A673 (cell line): ENCODE measurements around the gene RHOT1. TPM values are rescaled to one million over a fixed set of nuclear protein-coding genes. Genes with fewer than 3 reads are reported as not detected.

Source experiments
- BruUV-seq: library from RNA; stranded (reverse); fragments of 400-500 nt; replicated peaks from 2 replicates; lab custom pipeline; 2021; lab: Mats Ljungman, UMichigan
- CTCF ChIA-PET: fragments of 300-600 bp; sonication (Branson Sonifier 250); formaldehyde crosslinking; loops from one replicate; lab custom pipeline; 2022; ENCODE audit warnings: antibody characterized with exemption; lab: Charles Lee
- POLR2A ChIA-PET: fragments of 300-600 bp; sonication (Branson Sonifier 250); formaldehyde crosslinking; loops from one replicate; lab custom pipeline; 2022; ENCODE audit warnings: antibody characterized with exemption; ENCODE audit not compliant: low non-redundant PET; lab: Charles Lee
- DNase-seq: peaks from one replicate; pipeline ENCODE4 v3.0.0-alpha.2; 2015; ENCODE audit warnings: low spot score
- H3K27ac ChIP-seq: fragments of 200-600 bp; sonication (generic); 2 replicates; pipeline ENCODE4 v1.5.1; 2016; ENCODE audit warnings: mixed run types, low read depth, mild to moderate bottlenecking, mixed read lengths, antibody characterized with exemption, low read length; ENCODE audit not compliant: poor library complexity, severe bottlenecking
- H3K27me3 ChIP-seq: fragments of 200-600 bp; sonication (generic); replicated peaks from 2 replicates; pipeline ENCODE4 v1.6.1; 2017; ENCODE audit warnings: mixed run types, low read depth, mild to moderate bottlenecking, mixed read lengths, antibody characterized with exemption, low read length; ENCODE audit not compliant: insufficient read depth, poor library complexity
- H3K36me3 ChIP-seq: fragments of 200-600 bp; sonication (generic); 2 replicates; pipeline ENCODE4 v1.6.1; 2016; ENCODE audit warnings: mixed run types, mild to moderate bottlenecking, mixed read lengths, antibody characterized with exemption, low read length; ENCODE audit not compliant: insufficient read depth, poor library complexity, severe bottlenecking
- H3K4me1 ChIP-seq: fragments of 200-600 bp; sonication (generic); 2 replicates; pipeline ENCODE4 v1.6.1; 2017; ENCODE audit warnings: mixed run types, mild to moderate bottlenecking, mixed read lengths, antibody characterized with exemption, low read length; ENCODE audit not compliant: insufficient read depth, poor library complexity, severe bottlenecking
- H3K4me3 ChIP-seq: fragments of 200-600 bp; sonication (generic); 2 replicates; pipeline ENCODE4 v1.5.1; 2016; ENCODE audit warnings: low read depth, mixed run types, mild to moderate bottlenecking, mixed read lengths, low read length; ENCODE audit not compliant: poor library complexity, severe bottlenecking
- H3K9me3 ChIP-seq: fragments of 200-600 bp; sonication (generic); 2 replicates; pipeline ENCODE4 v1.6.1; 2016; ENCODE audit warnings: mixed run types, low read depth, mild to moderate bottlenecking, mixed read lengths, antibody characterized with exemption, low read length; ENCODE audit not compliant: poor library complexity, severe bottlenecking
- EZH2 ChIP-seq: fragments of 200-600 bp; sonication (generic); IDR thresholded peaks from 2 replicates; pipeline ENCODE4 v1.6.1; 2017; ENCODE audit warnings: borderline replicate concordance, low read depth, mild to moderate bottlenecking, mixed read lengths, antibody characterized with exemption, low read length; ENCODE audit not compliant: poor library complexity, severe bottlenecking
- intact Hi-C: fragments of 100-400 bp; cut with micrococcal nuclease; formaldehyde crosslinking; loops from one replicate; pipeline ENCODE4 v1.10.0; 2022; ENCODE audit not compliant: unreplicated experiment
- total RNA-seq: library from RNA; stranded (reverse); gene quantifications from 2 replicates; pipeline ENCODE4 v1.2.3, GENCODE V29; 2021
- TF ChIP-seq, protein P1 (sequence below): fragments of 300-800, 200-600 bp; sonication (generic); conservative IDR thresholded peaks from 2 replicates; pipeline ENCODE4 v1.5.1; 2017; ENCODE audit warnings: low read depth, mild to moderate bottlenecking, antibody characterized with exemption, low read length, moderate library complexity, mixed read lengths

The RHOT1 gene
- total RNA-seq, 1 experiment from 2014 or later = 18.0 TPM

DNA sequence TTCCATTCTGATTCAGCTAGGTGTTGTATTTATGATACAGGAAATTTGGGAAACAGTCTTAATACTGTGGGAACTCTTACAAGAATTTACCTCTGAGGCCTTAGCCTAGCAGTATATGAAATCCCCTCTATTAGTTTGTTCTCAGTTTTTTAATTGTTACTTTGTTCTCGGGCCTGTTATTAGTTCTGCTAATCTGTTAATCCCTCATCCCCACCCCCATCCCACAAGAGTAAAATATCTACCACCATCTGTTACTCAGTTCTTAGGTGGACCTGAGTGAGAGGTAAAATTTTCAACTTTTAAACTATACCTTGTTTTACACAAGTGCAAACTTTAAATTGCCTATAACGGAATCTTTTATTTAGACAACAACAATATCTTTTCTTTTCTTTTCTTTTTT is 47.0 kb downstream of the RHOT1 start:
- Histone ChIP-seq H3K27me3 (no peaks in the 10 kb centered on the region), H3K36me3 (no peaks in the 10 kb centered on the region), H3K27ac (no peak overlapping the region), H3K9me3 (no peaks in the 10 kb centered on the region), H3K4me1 (no peaks in the 10 kb centered on the region), H3K4me3 (no peak overlapping the region)
- ChIA-PET POLR2A (no interaction called here), CTCF (no interaction called here)
- intact Hi-C loops = no loop called here
- TF ChIP-seq EZH2 = no peak
- TF ChIP-seq, protein P1, sequence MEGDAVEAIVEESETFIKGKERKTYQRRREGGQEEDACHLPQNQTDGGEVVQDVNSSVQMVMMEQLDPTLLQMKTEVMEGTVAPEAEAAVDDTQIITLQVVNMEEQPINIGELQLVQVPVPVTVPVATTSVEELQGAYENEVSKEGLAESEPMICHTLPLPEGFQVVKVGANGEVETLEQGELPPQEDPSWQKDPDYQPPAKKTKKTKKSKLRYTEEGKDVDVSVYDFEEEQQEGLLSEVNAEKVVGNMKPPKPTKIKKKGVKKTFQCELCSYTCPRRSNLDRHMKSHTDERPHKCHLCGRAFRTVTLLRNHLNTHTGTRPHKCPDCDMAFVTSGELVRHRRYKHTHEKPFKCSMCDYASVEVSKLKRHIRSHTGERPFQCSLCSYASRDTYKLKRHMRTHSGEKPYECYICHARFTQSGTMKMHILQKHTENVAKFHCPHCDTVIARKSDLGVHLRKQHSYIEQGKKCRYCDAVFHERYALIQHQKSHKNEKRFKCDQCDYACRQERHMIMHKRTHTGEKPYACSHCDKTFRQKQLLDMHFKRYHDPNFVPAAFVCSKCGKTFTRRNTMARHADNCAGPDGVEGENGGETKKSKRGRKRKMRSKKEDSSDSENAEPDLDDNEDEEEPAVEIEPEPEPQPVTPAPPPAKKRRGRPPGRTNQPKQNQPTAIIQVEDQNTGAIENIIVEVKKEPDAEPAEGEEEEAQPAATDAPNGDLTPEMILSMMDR = no peak
- BruUV-seq = no TSS peak
- DNase-seq = no peak

DNA sequence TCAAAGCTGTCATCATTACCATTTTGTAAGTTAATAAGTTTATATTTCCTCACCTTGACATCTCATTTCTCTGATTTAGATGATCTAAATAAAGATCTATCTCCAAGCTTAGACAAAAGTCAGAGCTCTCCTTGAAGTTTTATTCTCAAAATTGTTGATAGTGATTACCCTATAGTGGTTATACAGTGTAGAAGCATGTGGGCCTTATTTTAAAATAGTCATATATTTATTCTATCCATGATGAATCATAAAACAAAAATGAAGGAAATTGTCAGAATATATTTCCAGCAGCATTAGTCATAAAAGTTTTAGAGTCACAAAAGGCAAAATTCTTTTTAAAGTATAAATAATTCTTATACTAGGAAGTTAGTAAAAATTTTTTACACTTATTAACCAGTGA is 49.0 kb downstream of the RHOT1 start:
- H3K36me3 ChIP-seq = no peaks in the 10 kb centered on the region
- H3K27ac ChIP-seq = no peak overlapping the region
- H3K27me3 ChIP-seq = no peaks in the 10 kb centered on the region
- intact Hi-C loops = no loop called here
- no peak overlapping the region for H3K4me3 ChIP-seq
- TF ChIP-seq EZH2 = no peak
- TF ChIP-seq, protein P1 = no peak
- CTCF ChIA-PET = no interaction called here
- DNase-seq = no peak
- POLR2A ChIA-PET = no interaction called here
- BruUV-seq = no TSS peak
- no peaks in the 10 kb centered on the region for H3K9me3 ChIP-seq
- no peaks in the 10 kb centered on the region for H3K4me1 ChIP-seq

DNA sequence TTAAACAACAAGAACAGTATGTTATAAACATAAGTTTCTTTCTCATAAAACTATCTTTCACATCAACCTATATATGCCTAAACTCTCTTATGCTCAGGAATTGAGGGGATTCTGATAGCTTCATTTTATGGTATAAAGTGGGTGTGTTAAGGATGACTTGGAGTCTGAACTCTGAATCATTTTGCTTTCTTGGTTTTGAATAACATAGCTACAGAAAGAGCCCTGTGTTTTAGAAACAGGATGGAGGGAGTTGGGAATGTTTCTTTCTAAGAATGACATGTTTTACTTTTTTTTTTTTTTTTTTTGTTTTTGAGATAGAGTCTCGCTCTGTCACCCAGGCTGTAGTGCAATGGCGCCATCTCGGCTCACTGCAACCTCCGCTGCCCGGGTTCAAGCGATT is 50.1 kb downstream of the RHOT1 start:
- no peak overlapping the region for H3K4me3 ChIP-seq
- BruUV-seq = no TSS peak
- CTCF ChIA-PET = no interaction called here
- H3K27ac ChIP-seq = no peak overlapping the region
- no peaks in the 10 kb centered on the region for H3K27me3 ChIP-seq
- DNase-seq = no peak
- H3K9me3 ChIP-seq = no peaks in the 10 kb centered on the region
- intact Hi-C loops = no loop called here
- H3K4me1 ChIP-seq = no peaks in the 10 kb centered on the region
- no peaks in the 10 kb centered on the region for H3K36me3 ChIP-seq
- no peak for TF ChIP-seq EZH2
- TF ChIP-seq, protein P1 = no peak
- POLR2A ChIA-PET = no interaction called here
